GDM1 (cell line): ENCODE data around the gene CCNY.
"Not testable (repeated sequence)": the region's sequence is repeated elsewhere in the genome, so short reads cannot be mapped to it uniquely, and the experiment has no call there.

Source experiments
- DNase-seq: peaks from one replicate; lab custom pipeline; 2025; lab: John Stamatoyannopoulos, UW

CCNY gene

GRCh38 chr10:35334297-35334696, 2.0 kb upstream of the CCNY start:
- DNase-seq, result no peak

GRCh38 chr10:35335133-35336083, 901 bp upstream of the CCNY start:
- no peak for DNase-seq

DNA sequence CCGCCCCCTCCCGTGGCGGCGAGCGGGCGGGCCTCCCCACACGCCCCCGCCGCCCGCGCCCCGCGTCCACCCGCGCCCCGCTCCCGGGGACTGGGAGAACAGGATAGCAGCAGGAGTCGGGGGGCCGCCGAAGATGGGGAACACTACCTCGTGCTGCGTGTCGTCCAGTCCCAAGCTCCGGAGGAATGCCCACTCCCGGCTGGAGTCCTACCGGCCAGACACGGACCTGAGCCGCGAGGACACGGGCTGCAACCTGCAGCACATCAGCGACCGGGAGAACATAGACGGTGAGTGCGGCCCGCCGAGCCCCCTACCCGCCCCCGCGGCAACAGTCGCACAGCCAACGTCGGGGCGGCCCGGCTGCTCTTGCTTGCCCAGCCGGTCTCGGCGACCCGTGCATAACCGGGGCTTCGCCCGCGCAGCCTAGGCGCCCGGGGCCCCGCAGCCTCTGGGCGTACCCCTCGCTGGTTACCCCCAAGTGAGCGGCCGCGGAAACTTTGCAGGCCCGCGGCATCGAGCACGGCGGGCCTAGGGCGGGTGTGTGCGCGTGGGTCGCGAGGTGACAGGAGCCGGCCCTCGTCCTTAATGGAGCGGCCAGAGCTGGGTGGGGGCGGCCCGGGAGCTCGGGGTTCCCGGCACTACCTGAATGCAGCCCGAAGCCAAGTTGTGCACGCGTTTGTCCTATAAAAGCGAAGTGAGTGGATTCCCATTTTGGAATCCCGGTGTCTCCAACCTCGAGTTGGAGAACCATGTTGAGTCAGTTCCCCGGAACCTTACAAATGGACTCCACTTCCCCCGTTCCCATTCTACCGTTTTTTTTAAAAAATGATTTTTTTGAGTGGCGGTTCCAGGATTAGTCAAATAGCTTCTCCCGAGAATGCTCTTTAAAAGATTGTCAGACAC, 863 bp downstream of the CCNY start:
- DNase-seq, result no peak

DNA sequence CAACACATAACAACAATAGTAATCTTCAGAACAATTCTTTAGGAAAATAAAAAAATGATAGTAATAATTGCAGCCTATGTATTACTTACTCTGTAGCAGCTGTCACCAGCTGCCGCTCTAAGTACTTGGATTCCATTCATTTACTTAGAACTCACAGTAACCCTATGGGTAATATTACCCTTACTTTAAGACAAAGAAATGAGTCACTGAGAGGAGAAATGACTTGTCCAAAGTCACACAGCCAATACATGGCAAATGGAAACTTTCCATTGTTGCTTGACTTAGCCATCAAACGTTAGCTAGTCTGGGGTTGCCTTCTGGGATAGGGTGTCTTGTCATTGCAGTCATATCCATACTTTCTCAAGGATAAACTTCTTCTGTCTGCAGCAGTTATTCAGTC, 3.6 kb downstream of the CCNY start:
- DNase-seq, result no peak

- DNase-seq, result no peak
These were observed 4.7 kb downstream of the CCNY start for GRCh38 chr10:35340975-35341374.

- no peak for DNase-seq
These were observed 5.2 kb downstream of the CCNY start for GRCh38 chr10:35341521-35341920.

GRCh38 chr10:35342183-35342753, 6.0 kb downstream of the CCNY start:
- no peak for DNase-seq

GRCh38 chr10:35343739-35344138, 7.4 kb downstream of the CCNY start:
- DNase-seq, result no peak

DNA sequence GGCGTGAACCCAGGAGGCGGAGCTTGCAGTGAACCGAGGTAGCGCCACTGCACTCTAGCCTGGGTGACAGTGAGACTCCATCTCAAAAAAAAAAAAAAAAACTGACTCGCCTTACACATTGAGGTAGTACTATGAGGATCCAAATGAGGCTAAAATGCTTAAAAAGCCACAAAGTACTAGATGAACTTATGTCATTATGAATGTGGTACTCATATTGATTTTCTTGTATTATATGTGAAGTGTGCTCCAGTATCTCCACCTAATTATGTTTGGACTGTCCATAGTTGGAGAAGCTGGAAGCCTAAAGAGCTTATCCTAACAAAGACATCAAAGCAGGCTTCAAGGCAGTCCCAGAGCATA, 9.1 kb downstream of the CCNY start:
- no peak for DNase-seq

GRCh38 chr10:35346248-35346647, 9.9 kb downstream of the CCNY start:
- DNase-seq, result no peak

GRCh38 chr10:35347121-35347562, 10.8 kb downstream of the CCNY start:
- DNase-seq, result no peak

DNA sequence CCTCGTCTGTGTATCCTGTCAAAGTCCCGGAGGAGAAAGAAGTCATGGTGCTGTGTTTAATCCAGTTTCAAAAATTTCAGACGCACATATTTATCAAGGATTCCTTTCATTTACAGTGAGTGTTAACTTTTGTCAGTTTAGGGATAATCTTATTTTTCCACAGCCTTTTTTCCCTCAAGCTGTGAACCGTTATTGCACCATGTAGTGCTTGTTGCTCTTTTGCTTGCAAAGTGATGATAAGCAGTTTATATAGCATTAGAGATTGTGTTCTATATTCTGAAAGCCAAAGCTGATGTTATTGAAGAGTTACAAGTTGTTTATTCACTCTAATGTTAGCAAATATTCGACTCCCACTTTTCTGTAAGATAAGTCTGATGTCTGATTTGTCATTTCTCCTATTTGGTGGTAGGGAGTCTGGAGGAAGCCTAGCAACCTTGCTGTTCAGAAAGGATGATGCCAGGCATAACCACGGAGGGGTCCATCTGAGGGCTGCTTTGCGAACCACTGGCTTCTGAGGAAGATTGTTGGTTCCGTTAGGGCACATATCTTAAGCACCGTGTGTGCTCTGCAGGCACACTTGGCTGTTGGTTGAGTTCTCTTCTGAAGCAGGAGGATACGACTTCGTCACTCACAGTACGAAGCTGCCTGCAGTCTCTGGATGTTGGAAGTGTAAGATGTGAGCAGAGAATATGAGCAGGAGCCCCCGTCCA, 11.7 kb downstream of the CCNY start:
- DNase-seq, result no peak

DNA sequence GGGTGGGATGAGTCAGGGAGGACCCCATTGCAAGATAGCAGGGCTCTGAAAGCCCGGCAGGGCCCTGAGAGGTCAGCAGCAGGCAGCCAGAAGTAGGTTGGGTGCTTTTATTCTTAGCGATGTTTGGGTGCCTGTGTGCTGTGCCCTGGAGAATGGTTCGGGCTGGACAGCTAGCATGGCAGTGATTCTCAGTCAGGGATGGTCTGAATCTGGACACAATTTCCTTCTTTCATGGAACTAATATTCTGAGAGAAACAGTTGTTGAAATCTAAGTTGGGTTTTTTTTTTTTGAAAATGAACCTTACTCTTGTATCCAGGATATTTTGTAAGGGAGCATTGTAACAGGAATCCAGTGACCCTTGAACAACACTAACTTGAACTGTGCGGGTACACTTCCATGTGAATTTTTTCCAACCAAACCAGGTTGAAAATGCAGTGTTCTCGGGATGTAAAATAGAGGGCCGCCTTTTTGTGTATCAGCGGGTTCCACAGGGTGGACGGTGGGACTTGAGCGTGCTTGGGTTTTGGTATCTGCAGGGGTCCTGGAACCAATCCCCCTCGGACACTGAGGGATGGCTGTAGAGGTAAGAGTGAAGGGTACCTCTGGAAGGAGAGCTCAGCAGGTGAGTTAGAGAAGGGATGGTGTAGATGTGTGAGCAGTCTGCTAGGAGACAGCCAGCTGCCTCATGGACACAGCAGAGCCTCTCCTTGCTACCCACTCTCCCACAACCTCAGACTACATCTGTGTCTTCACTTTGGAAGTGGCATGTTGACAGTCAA, 12.5 kb downstream of the CCNY start:
- no peak for DNase-seq

DNA sequence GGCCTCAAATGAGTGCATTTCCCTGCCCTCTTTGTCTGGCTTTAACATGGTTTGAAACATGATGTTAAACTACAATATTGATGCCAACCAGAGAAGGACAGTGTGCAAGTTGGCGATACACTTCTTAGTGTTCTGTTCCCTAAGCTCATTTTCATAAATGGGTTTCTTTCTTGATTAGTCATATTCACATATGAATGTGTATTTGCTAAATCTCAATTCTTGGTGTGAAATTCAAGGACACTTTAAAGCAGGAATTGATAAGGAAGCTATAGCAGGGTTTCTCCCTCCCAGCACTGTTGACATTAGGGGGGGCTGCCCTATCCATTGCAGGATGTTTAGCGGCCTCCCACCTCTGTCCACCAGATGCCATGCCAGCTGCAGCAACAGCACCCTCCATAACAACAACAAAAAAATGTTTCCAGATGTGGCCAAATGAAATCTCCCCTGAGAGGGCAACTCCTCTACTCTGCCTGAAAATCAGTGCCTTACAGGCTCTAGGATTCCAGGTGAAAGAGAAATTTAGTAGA, 13.1 kb downstream of the CCNY start:
- DNase-seq, result no peak

DNA sequence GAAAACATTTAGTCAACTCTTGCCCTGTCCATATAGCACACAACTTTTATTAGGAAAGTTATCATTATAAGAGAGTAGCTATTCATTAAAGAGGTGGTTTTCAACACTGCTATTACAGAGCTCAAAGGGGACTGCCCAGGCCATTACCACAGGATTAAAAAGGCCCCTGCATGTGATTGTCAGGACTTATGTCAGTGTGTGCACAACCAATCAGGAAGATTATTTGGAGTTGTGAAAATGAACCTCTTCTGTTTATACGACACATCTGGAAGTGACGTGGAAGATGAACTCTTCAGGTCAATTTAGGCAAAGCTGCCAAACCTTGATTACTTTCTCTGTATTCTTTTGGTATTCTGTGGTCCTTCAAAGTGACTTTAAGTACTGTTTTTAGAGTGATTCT, 14.7 kb downstream of the CCNY start:
- DNase-seq, result no peak

DNA sequence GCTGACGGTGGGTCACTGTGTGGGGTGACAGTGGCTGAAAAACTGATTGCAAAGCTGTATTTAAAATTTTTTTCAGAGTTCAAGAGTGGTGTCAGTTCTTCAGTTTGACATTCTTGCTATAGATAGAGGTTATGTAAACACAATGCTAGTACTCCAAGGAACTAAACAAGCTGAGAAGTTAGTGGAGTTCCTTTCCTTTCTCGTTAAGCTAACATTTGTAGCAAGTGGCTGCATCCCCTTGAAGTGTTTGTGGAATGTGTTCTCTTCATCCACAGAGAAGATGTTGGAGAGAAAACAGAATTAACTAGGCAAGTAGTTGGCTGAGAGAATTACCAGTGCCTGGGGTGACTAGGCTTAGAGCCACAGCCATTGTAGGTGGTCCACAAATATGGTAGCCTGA, 15.8 kb downstream of the CCNY start:
- no peak for DNase-seq

GRCh38 chr10:35352512-35352911, 16.2 kb downstream of the CCNY start:
- DNase-seq, result no peak

GRCh38 chr10:35353395-35353794, 17.1 kb downstream of the CCNY start:
- DNase-seq, result no peak

GRCh38 chr10:35353805-35354204, 17.5 kb downstream of the CCNY start:
- DNase-seq, result no peak

- DNase-seq, result not testable (repeated sequence)
These were observed 17.9 kb downstream of the CCNY start for GRCh38 chr10:35354257-35354656.
